SK-N-SH treated with all-trans-retinoic acid at 6 μM for 48 hours (cell line): Measurements from ENCODE around the gene MAPK6.

Experiments used
- ATAC-seq: fragments of 200-7000 bp; cut with Tn5 transposase; 3 replicates; pipeline ENCODE4 v1.9.1; 2020; ENCODE audit warnings: mild to moderate bottlenecking, moderate library complexity
- ARNTL ChIP-seq: fragments of 450-650 bp; formaldehyde crosslinking; IDR thresholded peaks from 2 replicates; pipeline ENCODE4 v1.5.0; 2020; ENCODE audit warnings: low read depth, mild to moderate bottlenecking, moderate library complexity, borderline replicate concordance
- CREB5 ChIP-seq: fragments of 250-450 bp; sonication (Bioruptor Pico); IDR thresholded peaks from 2 replicates; pipeline ENCODE4 v1.5.1; 2020; ENCODE audit warnings: low read depth, mild to moderate bottlenecking, moderate library complexity
- CSDC2 ChIP-seq: fragments of 250-450 bp; sonication (Bioruptor Pico); IDR thresholded peaks from 2 replicates; pipeline ENCODE4 v1.5.0; 2020; ENCODE audit warnings: mild to moderate bottlenecking, moderate library complexity
- CSRNP3 ChIP-seq: fragments of 250-450 bp; sonication (Bioruptor Pico); IDR thresholded peaks from 2 replicates; pipeline ENCODE4 v1.5.1; 2021; ENCODE audit warnings: mild to moderate bottlenecking, moderate library complexity
- ESRRG ChIP-seq: fragments of 250-450 bp; sonication (Bioruptor Pico); IDR thresholded peaks from 2 replicates; pipeline ENCODE4 v1.6.1; 2021; ENCODE audit warnings: mild to moderate bottlenecking
- GLIS3 ChIP-seq: fragments of 250-450 bp; sonication (Bioruptor Pico); IDR thresholded peaks from 2 replicates; pipeline ENCODE4 v1.5.0; 2020; ENCODE audit warnings: mild to moderate bottlenecking, moderate library complexity
- ISL1 ChIP-seq: fragments of 250-450 bp; sonication (Bioruptor Pico); IDR thresholded peaks from 2 replicates; pipeline ENCODE4 v2.1.2; 2022; ENCODE audit warnings: mild to moderate bottlenecking, moderate library complexity
- OSR1 ChIP-seq: fragments of 250-450 bp; sonication (Bioruptor Pico); IDR thresholded peaks from 2 replicates; pipeline ENCODE4 v1.8.0; 2022; ENCODE audit warnings: moderate library complexity, mild to moderate bottlenecking, inconsistent platforms
- POU6F1 ChIP-seq: fragments of 250-450 bp; sonication (Bioruptor Pico); IDR thresholded peaks from 2 replicates; pipeline ENCODE4 v1.8.0; 2021; ENCODE audit warnings: low read depth, mild to moderate bottlenecking, moderate library complexity, borderline replicate concordance
- PPARA ChIP-seq: fragments of 250-450 bp; sonication (Bioruptor Pico); IDR thresholded peaks from 2 replicates; pipeline ENCODE4 v1.5.0; 2020; ENCODE audit warnings: mild to moderate bottlenecking, borderline replicate concordance
- RARB ChIP-seq: fragments of 250-450 bp; sonication (Bioruptor Pico); IDR thresholded peaks from 2 replicates; pipeline ENCODE4 v1.8.0; 2021; ENCODE audit warnings: mild to moderate bottlenecking, moderate library complexity
- SNAI2 ChIP-seq: fragments of 250-450 bp; sonication (Bioruptor Pico); IDR thresholded peaks from 2 replicates; pipeline ENCODE4 v1.5.0; 2020; ENCODE audit warnings: mild to moderate bottlenecking, moderate library complexity
- TOX ChIP-seq: fragments of 250-450 bp; sonication (Bioruptor Pico); IDR thresholded peaks from 2 replicates; pipeline ENCODE4 v1.8.0; 2021; ENCODE audit warnings: mild to moderate bottlenecking, moderate library complexity, borderline replicate concordance
- TSHZ2 ChIP-seq: fragments of 250-450 bp; sonication (Bioruptor Pico); IDR thresholded peaks from 2 replicates; pipeline ENCODE4 v1.5.0; 2020; ENCODE audit warnings: mild to moderate bottlenecking, moderate library complexity
- ZC3H10 ChIP-seq: fragments of 250-450 bp; sonication (Bioruptor Pico); IDR thresholded peaks from 2 replicates; pipeline ENCODE4 v1.5.1; 2021; ENCODE audit warnings: mild to moderate bottlenecking, moderate library complexity
- ZFP30 ChIP-seq: fragments of 450-650 bp; formaldehyde crosslinking; IDR thresholded peaks from 2 replicates; pipeline ENCODE4 v1.5.0; 2022; ENCODE audit warnings: mild to moderate bottlenecking, moderate library complexity
- ZNF565 ChIP-seq: fragments of 450-650 bp; formaldehyde crosslinking; conservative IDR thresholded peaks from 2 replicates; pipeline ENCODE4 v1.5.0; 2020; ENCODE audit warnings: low read depth, mild to moderate bottlenecking, moderate library complexity
- ZNF8 ChIP-seq: fragments of 450-650 bp; formaldehyde crosslinking; IDR thresholded peaks from 2 replicates; pipeline ENCODE4 v1.5.0; 2020; ENCODE audit warnings: mild to moderate bottlenecking, moderate library complexity

Gene MAPK6

GRCh38 chr15:52006702-52007340 is 12.2 kb upstream of the MAPK6 start:
- TF ChIP-seq ZNF565 (no peak), TOX (CRISPR knock-in tag) (no peak), ISL1 (no peak), ARNTL (CRISPR knock-in tag) (no peak)
- ATAC-seq, result no peak

GRCh38 chr15:52008359-52008697 is 10.7 kb upstream of the MAPK6 start:
- no peak for TF ChIP-seq TSHZ2 (CRISPR knock-in tag)
- no peak for ATAC-seq

- ATAC-seq, result no peak
- no peak for TF ChIP-seq PPARA
- TF ChIP-seq ZNF8 (CRISPR knock-in tag), result no peak
- TF ChIP-seq ZFP30, result no peak
- no peak for TF ChIP-seq CSRNP3 (CRISPR knock-in tag)
- no peak for TF ChIP-seq CSDC2 (CRISPR knock-in tag)
- TF ChIP-seq ZNF565, result no peak
- TF ChIP-seq OSR1 (CRISPR knock-in tag), result no peak
Measured at GRCh38 chr15:52008698-52009434, 10.2 kb upstream of the MAPK6 start.

GRCh38 chr15:52010633-52011595 is 8.1 kb upstream of the MAPK6 start:
- peak; percentile 65 for ATAC-seq
- TF ChIP-seq CREB5 (no peak), GLIS3 (no peak), ESRRG (CRISPR knock-in tag) (no peak), SNAI2 (CRISPR knock-in tag) (no peak), ZNF565 (no peak), ZFP30 (no peak), CSDC2 (CRISPR knock-in tag) (no peak), RARB (CRISPR knock-in tag) (no peak), ZNF8 (CRISPR knock-in tag) (no peak), ZC3H10 (CRISPR knock-in tag) (no peak), TOX (CRISPR knock-in tag) (no peak), ISL1 (no peak), OSR1 (CRISPR knock-in tag) (no peak), TSHZ2 (CRISPR knock-in tag) (no peak), PPARA (no peak), POU6F1 (CRISPR knock-in tag) (no peak)
